ENCODE results near the gene DPYSL5.

Gene DPYSL5

GRCh38 chr2:26892922-26893524, 45.1 kb downstream of the DPYSL5 start:
- no peaks in the 10 kb centered on the region for H3K36me3 ChIP-seq (ENCODE audit: insufficient read depth, low read length)
- no peak overlapping the region for H3K9ac ChIP-seq (ENCODE audit: low read depth, low read length)
- no peak overlapping the region for H3K4me3 ChIP-seq (ENCODE audit: low read length)
- no peaks in the 10 kb centered on the region for H3K4me1 ChIP-seq (ENCODE audit: control insufficient read depth, insufficient read depth, low read length)
- H3K27me3 ChIP-seq (ENCODE audit: control insufficient read depth, insufficient read depth, low read length), result peaks cover 74% of the 10 kb centered on the region
- no peak overlapping the region for H3K4me2 ChIP-seq (ENCODE audit: low read length)
- H3K9me3 ChIP-seq (replicated peaks; ENCODE audit: low read length), result no peaks in the 10 kb centered on the region

GRCh38 chr2:26894136-26894535, 46.2 kb downstream of the DPYSL5 start:
- H3K4me3 ChIP-seq (ENCODE audit: low read length), result no peak overlapping the region
- no peaks in the 10 kb centered on the region for H3K9me3 ChIP-seq (replicated peaks; ENCODE audit: low read length)
- no peaks in the 10 kb centered on the region for H3K36me3 ChIP-seq (ENCODE audit: insufficient read depth, low read length)
- peaks cover 77% of the 10 kb centered on the region for H3K27me3 ChIP-seq (ENCODE audit: control insufficient read depth, insufficient read depth, low read length)
- no peak overlapping the region for H3K9ac ChIP-seq (ENCODE audit: low read depth, low read length)
- H3K4me2 ChIP-seq (ENCODE audit: low read length), result no peak overlapping the region
- no peaks in the 10 kb centered on the region for H3K4me1 ChIP-seq (ENCODE audit: control insufficient read depth, insufficient read depth, low read length)

DNA sequence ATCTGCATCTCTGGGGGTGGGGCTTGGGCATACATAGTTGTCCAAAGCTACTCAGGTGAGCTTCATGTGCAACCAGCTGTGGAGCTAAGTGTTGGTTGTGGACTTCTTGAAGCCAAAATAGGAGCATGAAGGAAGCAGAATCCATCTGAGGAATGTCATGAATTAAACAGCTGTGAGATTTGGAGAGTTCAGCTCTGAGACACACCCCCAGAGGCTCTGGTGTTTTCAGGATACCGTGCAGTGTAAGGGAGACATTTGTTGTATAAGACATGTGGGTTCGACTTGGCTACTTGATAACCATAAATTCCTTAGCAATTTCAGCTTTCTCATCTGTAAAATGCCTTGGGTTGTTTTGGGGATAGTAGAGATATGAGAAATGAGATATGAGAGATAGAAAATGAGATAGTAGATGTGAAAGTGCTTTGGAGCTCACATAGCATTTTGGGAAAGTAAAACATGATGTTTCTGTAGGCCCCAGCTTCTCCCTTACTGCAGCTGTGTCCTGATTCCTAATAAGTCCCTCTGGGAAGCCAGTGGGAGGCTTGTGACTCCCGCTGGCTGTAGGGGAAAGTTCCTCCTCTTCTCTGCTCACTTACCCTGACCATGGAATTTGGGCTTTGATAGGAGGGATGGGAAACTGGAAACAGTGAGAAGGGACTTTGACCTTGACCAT, 50.0 kb downstream of the DPYSL5 start:
- no peak overlapping the region for H3K4me2 ChIP-seq (ENCODE audit: low read length)
- peaks cover 70% of the 10 kb centered on the region for H3K27me3 ChIP-seq (ENCODE audit: control insufficient read depth, insufficient read depth, low read length)
- no peaks in the 10 kb centered on the region for H3K36me3 ChIP-seq (ENCODE audit: insufficient read depth, low read length)
- no peak overlapping the region for H3K4me3 ChIP-seq (ENCODE audit: low read length)
- H3K9ac ChIP-seq (ENCODE audit: low read depth, low read length), result no peak overlapping the region
- no peaks in the 10 kb centered on the region for H3K9me3 ChIP-seq (replicated peaks; ENCODE audit: low read length)
- H3K4me1 ChIP-seq (ENCODE audit: control insufficient read depth, insufficient read depth, low read length), result no peaks in the 10 kb centered on the region

GRCh38 chr2:26898480-26899078, 50.6 kb downstream of the DPYSL5 start:
- no peak overlapping the region for H3K4me2 ChIP-seq (ENCODE audit: low read length)
- H3K4me3 ChIP-seq (ENCODE audit: low read length), result no peak overlapping the region
- no peaks in the 10 kb centered on the region for H3K36me3 ChIP-seq (ENCODE audit: insufficient read depth, low read length)
- no peaks in the 10 kb centered on the region for H3K9me3 ChIP-seq (replicated peaks; ENCODE audit: low read length)
- H3K4me1 ChIP-seq (ENCODE audit: control insufficient read depth, insufficient read depth, low read length), result no peaks in the 10 kb centered on the region
- no peak overlapping the region for H3K9ac ChIP-seq (ENCODE audit: low read depth, low read length)
- peaks cover 69% of the 10 kb centered on the region for H3K27me3 ChIP-seq (ENCODE audit: control insufficient read depth, insufficient read depth, low read length)

GRCh38 chr2:26899500-26900164, 51.7 kb downstream of the DPYSL5 start:
- no peak overlapping the region for H3K9ac ChIP-seq (ENCODE audit: low read depth, low read length)
- no peaks in the 10 kb centered on the region for H3K9me3 ChIP-seq (replicated peaks; ENCODE audit: low read length)
- no peak overlapping the region for H3K4me3 ChIP-seq (ENCODE audit: low read length)
- H3K4me2 ChIP-seq (ENCODE audit: low read length), result no peak overlapping the region
- peaks cover 66% of the 10 kb centered on the region for H3K27me3 ChIP-seq (ENCODE audit: control insufficient read depth, insufficient read depth, low read length)
- H3K36me3 ChIP-seq (ENCODE audit: insufficient read depth, low read length), result no peaks in the 10 kb centered on the region
- no peaks in the 10 kb centered on the region for H3K4me1 ChIP-seq (ENCODE audit: control insufficient read depth, insufficient read depth, low read length)

DNA sequence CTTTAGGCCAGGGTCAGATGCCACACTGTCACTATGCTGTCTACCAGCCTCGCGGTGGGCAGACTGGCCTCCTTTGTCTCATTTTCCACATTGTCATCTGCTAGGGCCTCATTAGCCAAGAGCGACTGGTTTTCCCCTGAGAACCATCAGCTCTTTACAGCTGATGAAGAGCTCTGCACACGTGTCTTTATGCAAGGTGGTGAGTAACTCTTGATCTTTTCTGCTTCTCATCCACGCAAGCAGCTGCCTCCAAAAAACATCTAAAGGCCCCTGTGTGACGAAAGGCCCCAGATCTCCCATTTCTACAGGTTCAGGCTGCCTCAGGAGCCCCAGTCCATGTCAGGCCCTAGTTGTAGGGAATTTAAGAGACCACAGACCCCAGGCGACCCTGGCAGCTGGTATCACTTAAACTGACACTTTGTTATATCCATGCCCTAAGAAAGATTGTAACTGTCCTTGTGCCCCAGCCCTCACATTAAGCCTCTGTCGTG, 52.9 kb downstream of the DPYSL5 start:
- H3K27me3 ChIP-seq (ENCODE audit: control insufficient read depth, insufficient read depth, low read length), result peaks cover 72% of the 10 kb centered on the region
- H3K4me3 ChIP-seq (ENCODE audit: low read length), result no peak overlapping the region
- no peak overlapping the region for H3K9ac ChIP-seq (ENCODE audit: low read depth, low read length)
- H3K9me3 ChIP-seq (replicated peaks; ENCODE audit: low read length), result no peaks in the 10 kb centered on the region
- no peak overlapping the region for H3K4me2 ChIP-seq (ENCODE audit: low read length)
- H3K4me1 ChIP-seq (ENCODE audit: control insufficient read depth, insufficient read depth, low read length), result no peaks in the 10 kb centered on the region
- H3K36me3 ChIP-seq (ENCODE audit: insufficient read depth, low read length), result no peaks in the 10 kb centered on the region

GRCh38 chr2:26901326-26902183, 53.6 kb downstream of the DPYSL5 start:
- no peaks in the 10 kb centered on the region for H3K9me3 ChIP-seq (replicated peaks; ENCODE audit: low read length)

GRCh38 chr2:26903676-26904075, 55.7 kb downstream of the DPYSL5 start:
- H3K9me3 ChIP-seq (replicated peaks; ENCODE audit: low read length), result no peaks in the 10 kb centered on the region
- H3K4me3 ChIP-seq (ENCODE audit: low read length), result no peak overlapping the region
- peaks cover 65% of the 10 kb centered on the region for H3K27me3 ChIP-seq (ENCODE audit: control insufficient read depth, insufficient read depth, low read length)
- H3K36me3 ChIP-seq (ENCODE audit: insufficient read depth, low read length), result no peaks in the 10 kb centered on the region
- no peak overlapping the region for H3K9ac ChIP-seq (ENCODE audit: low read depth, low read length)
- no peaks in the 10 kb centered on the region for H3K4me1 ChIP-seq (ENCODE audit: control insufficient read depth, insufficient read depth, low read length)
- no peak overlapping the region for H3K4me2 ChIP-seq (ENCODE audit: low read length)

More at GRCh38 chr2:26901326-26902183, 53.6 kb downstream of the DPYSL5 start:
- Histone ChIP-seq H3K27me3 (ENCODE audit: control insufficient read depth, insufficient read depth, low read length) (peaks cover 71% of the 10 kb centered on the region), H3K36me3 (ENCODE audit: insufficient read depth, low read length) (no peaks in the 10 kb centered on the region), H3K4me2 (ENCODE audit: low read length) (no peak overlapping the region), H3K9ac (ENCODE audit: low read depth, low read length) (no peak overlapping the region), H3K4me1 (ENCODE audit: control insufficient read depth, insufficient read depth, low read length) (no peaks in the 10 kb centered on the region), H3K4me3 (ENCODE audit: low read length) (no peak overlapping the region)

- no peaks in the 10 kb centered on the region for H3K4me1 ChIP-seq (ENCODE audit: control insufficient read depth, insufficient read depth, low read length)
- H3K4me2 ChIP-seq (ENCODE audit: low read length), result no peak overlapping the region
- H3K27me3 ChIP-seq (ENCODE audit: control insufficient read depth, insufficient read depth, low read length), result peaks cover 65% of the 10 kb centered on the region
- H3K36me3 ChIP-seq (ENCODE audit: insufficient read depth, low read length), result no peaks in the 10 kb centered on the region
- H3K9ac ChIP-seq (ENCODE audit: low read depth, low read length), result no peak overlapping the region
- no peak overlapping the region for H3K4me3 ChIP-seq (ENCODE audit: low read length)
- H3K9me3 ChIP-seq (replicated peaks; ENCODE audit: low read length), result no peaks in the 10 kb centered on the region
Observed at GRCh38 chr2:26904839-26905238, 56.9 kb downstream of the DPYSL5 start.

DNA sequence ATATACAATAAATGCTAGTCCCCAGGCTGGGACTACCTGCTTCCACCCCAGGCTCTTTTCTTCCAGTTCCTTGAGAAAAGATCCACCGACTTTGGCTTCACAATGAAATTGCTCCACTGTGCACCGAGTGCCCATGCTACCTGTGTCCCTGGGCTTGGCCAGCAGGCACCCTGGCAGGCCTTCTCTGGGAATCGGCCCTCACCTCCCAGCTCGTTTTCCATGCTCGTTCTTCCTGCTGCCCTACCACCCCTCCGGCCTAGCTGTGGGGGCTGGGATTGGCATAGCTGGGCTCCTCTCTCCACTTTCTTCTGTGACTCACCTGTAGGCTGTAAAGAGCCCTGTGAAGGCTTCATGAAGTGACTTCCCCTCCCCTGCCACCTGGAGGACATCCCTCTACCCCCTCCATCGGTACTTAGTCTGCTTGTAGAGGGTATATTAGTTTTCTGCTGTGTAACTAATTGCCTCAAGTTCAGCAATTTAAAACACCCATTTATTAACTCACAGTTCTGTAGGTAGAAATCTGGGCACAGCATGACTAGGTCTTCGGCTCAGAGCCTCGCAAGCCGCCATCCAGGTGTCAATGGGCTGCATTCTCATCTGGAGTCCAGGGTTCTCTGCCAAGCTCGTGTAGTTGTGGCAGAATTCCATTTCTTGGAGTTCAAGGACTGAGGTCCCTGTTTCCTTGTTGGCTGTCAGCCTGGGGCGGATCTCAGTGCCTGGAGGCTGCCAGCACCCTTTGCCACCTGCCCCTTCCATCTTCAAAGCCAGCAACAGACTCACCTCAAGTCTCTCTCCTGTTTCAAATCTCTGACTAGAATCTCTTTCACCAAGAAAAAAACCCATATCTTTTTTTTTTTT, 57.6 kb downstream of the DPYSL5 start:
- no peaks in the 10 kb centered on the region for H3K4me1 ChIP-seq (ENCODE audit: control insufficient read depth, insufficient read depth, low read length)
- no peaks in the 10 kb centered on the region for H3K9me3 ChIP-seq (replicated peaks; ENCODE audit: low read length)
- no peak overlapping the region for H3K9ac ChIP-seq (ENCODE audit: low read depth, low read length)
- peaks cover 64% of the 10 kb centered on the region for H3K27me3 ChIP-seq (ENCODE audit: control insufficient read depth, insufficient read depth, low read length)
- H3K4me3 ChIP-seq (ENCODE audit: low read length), result no peak overlapping the region
- H3K36me3 ChIP-seq (ENCODE audit: insufficient read depth, low read length), result no peaks in the 10 kb centered on the region
- H3K4me2 ChIP-seq (ENCODE audit: low read length), result no peak overlapping the region

Data from skeletal muscle satellite cell (primary cell).